Brain microvascular endothelial cell (primary cell): ENCODE results near the gene TMEM44.

Experiments used
- DNase-seq: peaks from one replicate; pipeline ENCODE4 v3.0.0-alpha.2; 2020
- H3K27ac ChIP-seq: fragments of 250-450 bp; sonication (Bioruptor Pico); 2 replicates; pipeline ENCODE4 v1.5.1; 2020; ENCODE audit warnings: mild to moderate bottlenecking, moderate library complexity
- H3K27me3 ChIP-seq: fragments of 250-450 bp; sonication (Bioruptor Pico); replicated peaks from 2 replicates; pipeline ENCODE4 v1.5.1; 2020; ENCODE audit warnings: mild to moderate bottlenecking
- H3K36me3 ChIP-seq: fragments of 250-450 bp; sonication (Bioruptor Pico); replicated peaks from 2 replicates; pipeline ENCODE4 v1.5.1; 2020; ENCODE audit warnings: mild to moderate bottlenecking
- H3K4me3 ChIP-seq: 2 replicates; pipeline ENCODE4 v1.5.1; 2011; ENCODE audit warnings: low read depth, mild to moderate bottlenecking, control low read depth, low read length, moderate library complexity
- CTCF ChIP-seq: IDR thresholded peaks from 2 replicates; pipeline ENCODE4 v1.5.1; 2011; ENCODE audit warnings: low read depth, mild to moderate bottlenecking, moderate library complexity, low read length, control low read depth, inconsistent platforms; ENCODE audit errors: missing control alignments
- in situ Hi-C: cut with HindIII; loops from 2 replicates; pipeline ENCODE4 v1.10.0; 2017; ENCODE audit warnings: low sequenced_read_pairs, low pct_ligation_motif_present

TMEM44 gene

GRCh38 chr3:194588236-194588635 is 45.0 kb downstream of the TMEM44 start:
- in situ Hi-C loops = loop anchor here (25.0 kb wide), 1 partner anchor 101 kb away; the partner anchor contains the start of gene ATP13A3
- DNase-seq = no peak
- H3K27ac ChIP-seq = peak overlapping the region; percentile 96
- peaks cover 21% of the 10 kb centered on the region for H3K36me3 ChIP-seq
- TF ChIP-seq CTCF = no peak
- no peak overlapping the region for H3K4me3 ChIP-seq
- H3K27me3 ChIP-seq = no peaks in the 10 kb centered on the region

DNA sequence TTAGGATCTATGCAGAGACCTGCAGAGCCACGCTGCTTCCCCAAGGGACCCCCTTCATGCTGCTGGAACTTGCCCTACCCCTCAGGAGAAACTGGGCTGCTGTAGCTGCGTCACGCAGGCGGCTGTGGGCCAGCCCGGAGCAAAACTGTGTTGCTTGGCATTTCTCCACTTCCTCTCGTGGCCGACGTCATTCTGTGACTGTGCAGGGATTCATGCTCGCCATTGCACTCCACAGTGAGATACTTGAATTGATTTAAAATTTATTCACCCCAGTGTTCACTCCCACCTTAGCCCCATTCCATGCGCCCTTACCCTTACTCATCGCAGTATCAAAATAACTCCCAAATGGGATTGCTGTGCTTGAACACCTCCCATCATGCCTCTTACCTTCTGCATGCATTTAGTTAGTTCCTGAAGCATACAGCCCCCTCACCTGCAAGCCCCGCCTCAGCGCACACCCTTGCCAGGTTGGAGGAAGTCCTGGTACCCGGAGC is 45.7 kb downstream of the TMEM44 start:
- peak; percentile 91 for DNase-seq
- TF ChIP-seq CTCF = no peak
- Histone ChIP-seq H3K27ac (peak overlapping the region; percentile 96), H3K4me3 (no peak overlapping the region), H3K27me3 (no peaks in the 10 kb centered on the region), H3K36me3 (peaks cover 21% of the 10 kb centered on the region)
- in situ Hi-C loops = loop anchor here (25.0 kb wide), 1 partner anchor 100 kb away; the partner anchor contains the start of gene ATP13A3

GRCh38 chr3:194586836-194587235 is 46.4 kb downstream of the TMEM44 start:
- peaks cover 21% of the 10 kb centered on the region for H3K36me3 ChIP-seq
- in situ Hi-C loops = loop anchor here (25.0 kb wide), 1 partner anchor 100 kb away; the partner anchor contains the start of gene ATP13A3
- peak overlapping the region; percentile 96 for H3K27ac ChIP-seq
- H3K4me3 ChIP-seq = no peak overlapping the region
- TF ChIP-seq CTCF = no peak
- no peaks in the 10 kb centered on the region for H3K27me3 ChIP-seq
- peak; percentile 92 for DNase-seq

- Histone ChIP-seq H3K27me3 (no peaks in the 10 kb centered on the region), H3K4me3 (no peak overlapping the region), H3K27ac (peak overlapping the region; percentile 96), H3K36me3 (peaks cover 21% of the 10 kb centered on the region)
- no peak for DNase-seq
- in situ Hi-C loops = loop anchor here (25.0 kb wide), 1 partner anchor 99 kb away; the partner anchor contains the start of gene ATP13A3
- TF ChIP-seq CTCF = no peak
These were observed 47.3 kb downstream of the TMEM44 start for GRCh38 chr3:194585880-194586281.

DNA sequence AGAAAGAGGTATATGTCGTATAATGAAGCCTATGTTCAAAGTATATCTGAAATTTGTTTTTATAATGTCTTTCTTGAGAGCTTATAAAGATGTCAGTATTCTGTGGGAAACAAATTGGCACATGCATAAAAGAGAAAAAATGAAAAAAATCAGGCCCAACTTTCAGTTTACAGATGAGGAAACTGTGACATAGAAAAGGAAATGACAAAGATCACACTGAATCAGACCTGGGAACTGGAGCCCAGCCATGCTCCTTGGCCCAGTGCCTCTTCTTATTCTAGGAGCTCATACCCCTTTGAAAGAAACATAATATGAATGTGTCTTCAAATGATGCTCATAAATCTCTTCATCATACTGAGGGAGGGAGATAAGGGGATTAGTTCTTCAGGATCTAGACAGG is 48.4 kb downstream of the TMEM44 start:
- no peak for DNase-seq
- Histone ChIP-seq H3K27ac (peak overlapping the region; percentile 96), H3K4me3 (no peak overlapping the region)

More for the DNA sequence above, 48.4 kb downstream of the TMEM44 start:
- Histone ChIP-seq H3K27me3 (no peaks in the 10 kb centered on the region), H3K36me3 (peaks cover 18% of the 10 kb centered on the region)
- in situ Hi-C loops = loop anchor here (25.0 kb wide), 1 partner anchor 98 kb away; the partner anchor contains the start of gene ATP13A3
- TF ChIP-seq CTCF = no peak
